Measurements from ENCODE around the gene PSMA6. TPM values are rescaled to one million over a fixed set of nuclear protein-coding genes. Genes with fewer than 3 reads are reported as not detected.

The PSMA6 gene
- total RNA-seq, 4 donors from 2014 or later: 24.5 to 141 (median 81.2) TPM

DNA sequence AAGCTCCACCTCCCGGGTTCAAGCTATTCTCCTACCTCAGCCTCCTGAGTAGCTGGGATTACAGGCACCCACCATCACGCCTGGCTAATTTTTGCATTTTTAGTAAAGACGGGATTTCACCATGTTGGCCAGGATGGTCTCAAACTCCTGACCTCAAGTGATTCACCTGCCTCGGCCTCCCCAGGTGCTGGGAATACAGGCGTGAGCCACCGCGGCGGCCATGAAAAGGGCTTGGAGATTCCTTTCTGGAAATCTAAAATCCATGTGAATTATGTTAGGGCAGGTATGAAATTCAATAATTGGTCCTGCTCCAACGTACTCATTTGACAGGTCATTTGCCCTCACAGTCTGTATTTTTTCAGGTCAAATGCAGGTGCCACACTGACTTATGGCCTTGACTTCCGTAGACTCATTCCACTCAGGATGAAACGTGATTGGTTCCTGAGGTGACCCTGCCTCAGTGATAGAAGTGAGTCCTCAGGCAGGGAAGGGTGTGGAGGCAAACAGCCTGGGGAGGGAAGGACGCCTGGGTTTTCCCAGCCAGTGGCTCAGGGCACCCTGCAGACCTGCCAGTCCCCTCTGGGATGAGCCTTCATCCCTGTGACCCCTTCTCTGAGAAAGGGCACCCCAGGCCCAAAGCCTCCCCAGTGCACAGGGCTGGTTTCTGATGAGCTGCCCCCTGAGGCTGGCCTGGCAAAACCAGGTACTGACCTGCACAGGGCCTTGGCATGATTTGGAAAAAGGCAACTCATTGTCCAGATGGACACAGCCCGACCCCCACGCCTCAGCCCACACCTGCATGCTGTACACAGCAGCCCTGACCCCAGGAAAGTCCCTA lies 48.7 kb downstream of the PSMA6 start:
- H3K9me3 ChIP-seq: no peaks in the 10 kb centered on the region
- peaks cover 54 to 86% (median 70%) of the 10 kb centered on the region in 4 donors for H3K4me1 ChIP-seq
- WGBS, 2 donors (ENCODE audit: low coverage in 1 of 2): 77 to 80% methylated on average over 2 to 14 of the region's 14 CpGs
- intact Hi-C loops (cut with DNase I; ENCODE audit: low total_unique reads): no loop called here
- TF ChIP-seq POLR2A (IDR thresholded peaks at IDR 0.05) (no peak), POLR2AphosphoS5 (IDR thresholded peaks at IDR 0.05) (no peak), EP300 (IDR thresholded peaks at IDR 0.05; ENCODE audit: low read depth) (no peak)
- TF ChIP-seq, protein P1, sequence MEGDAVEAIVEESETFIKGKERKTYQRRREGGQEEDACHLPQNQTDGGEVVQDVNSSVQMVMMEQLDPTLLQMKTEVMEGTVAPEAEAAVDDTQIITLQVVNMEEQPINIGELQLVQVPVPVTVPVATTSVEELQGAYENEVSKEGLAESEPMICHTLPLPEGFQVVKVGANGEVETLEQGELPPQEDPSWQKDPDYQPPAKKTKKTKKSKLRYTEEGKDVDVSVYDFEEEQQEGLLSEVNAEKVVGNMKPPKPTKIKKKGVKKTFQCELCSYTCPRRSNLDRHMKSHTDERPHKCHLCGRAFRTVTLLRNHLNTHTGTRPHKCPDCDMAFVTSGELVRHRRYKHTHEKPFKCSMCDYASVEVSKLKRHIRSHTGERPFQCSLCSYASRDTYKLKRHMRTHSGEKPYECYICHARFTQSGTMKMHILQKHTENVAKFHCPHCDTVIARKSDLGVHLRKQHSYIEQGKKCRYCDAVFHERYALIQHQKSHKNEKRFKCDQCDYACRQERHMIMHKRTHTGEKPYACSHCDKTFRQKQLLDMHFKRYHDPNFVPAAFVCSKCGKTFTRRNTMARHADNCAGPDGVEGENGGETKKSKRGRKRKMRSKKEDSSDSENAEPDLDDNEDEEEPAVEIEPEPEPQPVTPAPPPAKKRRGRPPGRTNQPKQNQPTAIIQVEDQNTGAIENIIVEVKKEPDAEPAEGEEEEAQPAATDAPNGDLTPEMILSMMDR (IDR thresholded peaks at IDR 0.05): no peak
- in situ Hi-C loops (cut with MboI; ENCODE audit: low pct_ligation_motif_present in 1 of 4, low pct_unique_long_range_greater_than_20kb in 1 of 4, low sequenced_read_pairs in 3 of 4): loop anchor here in 1 of 4 donors (5.0 kb wide), 1 partner anchor 56 kb away; no protein-coding TSS in a partner anchor
- peak overlapping the region in 1 of 4 donors; percentile 10 for H3K4me3 ChIP-seq
- H3K27me3 ChIP-seq: no peaks in the 10 kb centered on the region
- H3K27ac ChIP-seq: peak overlapping the region; percentile 91 to 95 (median 92)
- DNase-seq: no peak
- H3K36me3 ChIP-seq: no peaks in the 10 kb centered on the region

DNA sequence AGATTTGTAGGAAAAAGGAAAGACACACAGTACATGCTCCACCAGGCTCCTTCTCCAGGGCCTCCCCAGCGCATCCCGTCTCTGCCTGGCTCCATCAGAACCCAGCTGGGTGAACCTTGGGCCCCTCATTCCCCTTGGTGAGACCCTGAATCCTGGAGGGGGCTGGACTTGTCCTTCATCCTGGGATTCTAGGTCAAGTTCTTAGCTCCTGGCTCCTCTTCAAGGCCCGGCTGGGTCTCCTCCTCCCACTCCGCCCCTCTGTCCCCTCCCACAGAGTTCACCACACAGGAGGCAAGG lies 49.2 kb downstream of the PSMA6 start:
- Histone ChIP-seq H3K4me3 (peak overlapping the region in 1 of 4 donors; percentile 10), H3K36me3 (no peaks in the 10 kb centered on the region), H3K27me3 (no peaks in the 10 kb centered on the region), H3K4me1 (peaks cover 50 to 80% (median 64%) of the 10 kb centered on the region in 4 donors), H3K27ac (peak overlapping the region; percentile 91 to 95 (median 92)), H3K9me3 (no peaks in the 10 kb centered on the region)
- no peak for DNase-seq
- 31% methylated on average over 4 of the region's 4 CpGs; no CpG with 5 or more reads in 1 of the 2 donors for WGBS, 2 donors (ENCODE audit: low coverage in 1 of 2)
- TF ChIP-seq EP300 (IDR thresholded peaks at IDR 0.05; ENCODE audit: low read depth) (no peak), POLR2A (IDR thresholded peaks at IDR 0.05) (no peak), POLR2AphosphoS5 (IDR thresholded peaks at IDR 0.05) (no peak)
- TF ChIP-seq, protein P1 (IDR thresholded peaks at IDR 0.05): no peak
- in situ Hi-C loops (cut with MboI; ENCODE audit: low pct_ligation_motif_present in 1 of 4, low pct_unique_long_range_greater_than_20kb in 1 of 4, low sequenced_read_pairs in 3 of 4): loop anchor here in 1 of 4 donors (5.0 kb wide), 1 partner anchor 56 kb away; no protein-coding TSS in a partner anchor
- intact Hi-C loops (cut with DNase I; ENCODE audit: low total_unique reads): no loop called here

GRCh38 chr14:35341751-35342488 lies 49.7 kb downstream of the PSMA6 start:
- Histone ChIP-seq H3K27ac (peak overlapping the region; percentile 91 to 95 (median 92)), H3K4me1 (peaks cover 49 to 75% (median 59%) of the 10 kb centered on the region in 4 donors), H3K36me3 (no peaks in the 10 kb centered on the region), H3K27me3 (no peaks in the 10 kb centered on the region), H3K4me3 (peak overlapping the region in 1 of 4 donors; percentile 28), H3K9me3 (no peaks in the 10 kb centered on the region)
- in situ Hi-C loops (cut with MboI; ENCODE audit: low pct_ligation_motif_present in 1 of 4, low pct_unique_long_range_greater_than_20kb in 1 of 4, low sequenced_read_pairs in 3 of 4): loop anchor here in 1 of 4 donors (5.0 kb wide), 1 partner anchor 55 kb away; no protein-coding TSS in a partner anchor
- TF ChIP-seq EP300 (IDR thresholded peaks at IDR 0.05; ENCODE audit: low read depth): peak; percentile 35
- TF ChIP-seq, protein P1 (IDR thresholded peaks at IDR 0.05): no peak
- TF ChIP-seq POLR2AphosphoS5 (IDR thresholded peaks at IDR 0.05): peak; percentile 85 to 95 (median 92)
- TF ChIP-seq POLR2A (IDR thresholded peaks at IDR 0.05): peak; percentile 89
- WGBS, 2 donors (ENCODE audit: low coverage in 1 of 2): 0 to 14% methylated on average over 1 to 24 of the region's 25 CpGs
- peak; percentile 97 for DNase-seq
- intact Hi-C loops (cut with DNase I; ENCODE audit: low total_unique reads): no loop called here

DNA sequence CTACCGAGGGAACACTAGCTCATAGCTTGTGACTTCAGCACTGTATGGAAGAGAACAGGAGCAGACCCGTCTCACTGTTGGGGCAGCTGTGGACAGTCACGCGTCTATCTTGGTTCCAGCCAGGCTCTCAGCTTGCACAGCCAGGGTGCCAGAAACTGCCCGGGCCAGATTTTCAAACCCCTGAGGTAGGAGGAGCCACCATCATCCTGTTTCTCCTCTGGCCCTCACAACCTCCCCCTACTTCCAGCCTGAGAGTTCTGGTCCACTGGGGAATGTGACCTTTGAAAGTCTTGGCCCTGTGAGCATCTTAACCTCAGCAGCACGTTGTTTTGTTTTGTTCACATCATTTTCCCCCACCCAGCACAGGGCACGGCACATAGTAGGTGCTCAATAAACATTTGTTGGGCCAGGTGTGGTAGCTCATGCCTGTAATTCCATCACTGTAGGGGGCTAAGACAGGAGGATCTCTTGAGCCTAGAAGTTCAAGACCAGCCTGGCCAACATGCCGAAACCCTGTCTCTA lies 50.4 kb downstream of the PSMA6 start:
- H3K4me3 ChIP-seq: peak overlapping the region in 1 of 4 donors; percentile 28
- TF ChIP-seq EP300 (IDR thresholded peaks at IDR 0.05; ENCODE audit: low read depth): no peak
- TF ChIP-seq POLR2AphosphoS5 (IDR thresholded peaks at IDR 0.05): no peak
- TF ChIP-seq, protein P1 (IDR thresholded peaks at IDR 0.05): no peak

More for the DNA sequence above, 50.4 kb downstream of the PSMA6 start:
- peaks cover 42 to 71% (median 52%) of the 10 kb centered on the region in 4 donors for H3K4me1 ChIP-seq
- no peaks in the 10 kb centered on the region for H3K36me3 ChIP-seq
- H3K27me3 ChIP-seq: no peaks in the 10 kb centered on the region
- intact Hi-C loops (cut with DNase I; ENCODE audit: low total_unique reads): no loop called here
- in situ Hi-C loops (cut with MboI; ENCODE audit: low pct_ligation_motif_present in 1 of 4, low pct_unique_long_range_greater_than_20kb in 1 of 4, low sequenced_read_pairs in 3 of 4): loop anchor here in 1 of 4 donors (5.0 kb wide), 1 partner anchor 55 kb away; no protein-coding TSS in a partner anchor
- no peak for DNase-seq
- peak overlapping the region; percentile 91 to 95 (median 92) for H3K27ac ChIP-seq
- WGBS, 2 donors (ENCODE audit: low coverage in 1 of 2): 47% methylated on average over 8 of the region's 8 CpGs; no CpG with 5 or more reads in 1 of the 2 donors
- H3K9me3 ChIP-seq: no peaks in the 10 kb centered on the region
